Activated CD4-positive, alpha-beta T cell treated with anti-CD3 and anti-CD28 coated beads, Interleukin-2, Interleukin-4, amounts not matched to agents 100 ng/mL and 50 ng/mL, durations not matched to agents 16 hours and 8 hours (primary cell): ENCODE measurements around the gene TOMM6.
"Not testable (repeated sequence)": the region's sequence is repeated elsewhere in the genome, so short reads cannot be mapped to it uniquely, and the experiment has no call there.

ENCODE experiments used
- DNase-seq: peaks from one replicate; pipeline ENCODE4 v3.0.0-alpha.2; 2020; ENCODE audit warnings: low spot score

TOMM6 gene

DNA sequence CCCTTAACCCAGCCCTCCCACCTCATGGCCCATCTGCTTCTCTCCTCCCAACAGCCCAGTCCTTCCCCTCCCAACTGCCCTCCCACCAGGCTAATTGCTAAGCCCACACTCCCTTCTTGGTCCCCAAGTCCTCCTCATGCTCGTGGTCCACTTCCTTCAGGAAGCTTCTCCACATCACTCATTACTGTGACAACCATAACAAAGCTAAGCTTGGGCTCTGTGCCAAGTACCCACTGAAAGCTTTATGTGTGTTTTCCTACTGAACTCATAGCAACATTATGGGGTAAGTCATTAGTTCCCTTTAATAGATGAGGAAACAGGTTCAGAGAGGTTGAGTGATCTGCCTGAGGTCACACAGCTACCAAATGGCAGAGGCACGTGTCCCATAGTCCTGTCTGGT, 24.0 kb upstream of the TOMM6 start:
- DNase-seq, result no peak

DNA sequence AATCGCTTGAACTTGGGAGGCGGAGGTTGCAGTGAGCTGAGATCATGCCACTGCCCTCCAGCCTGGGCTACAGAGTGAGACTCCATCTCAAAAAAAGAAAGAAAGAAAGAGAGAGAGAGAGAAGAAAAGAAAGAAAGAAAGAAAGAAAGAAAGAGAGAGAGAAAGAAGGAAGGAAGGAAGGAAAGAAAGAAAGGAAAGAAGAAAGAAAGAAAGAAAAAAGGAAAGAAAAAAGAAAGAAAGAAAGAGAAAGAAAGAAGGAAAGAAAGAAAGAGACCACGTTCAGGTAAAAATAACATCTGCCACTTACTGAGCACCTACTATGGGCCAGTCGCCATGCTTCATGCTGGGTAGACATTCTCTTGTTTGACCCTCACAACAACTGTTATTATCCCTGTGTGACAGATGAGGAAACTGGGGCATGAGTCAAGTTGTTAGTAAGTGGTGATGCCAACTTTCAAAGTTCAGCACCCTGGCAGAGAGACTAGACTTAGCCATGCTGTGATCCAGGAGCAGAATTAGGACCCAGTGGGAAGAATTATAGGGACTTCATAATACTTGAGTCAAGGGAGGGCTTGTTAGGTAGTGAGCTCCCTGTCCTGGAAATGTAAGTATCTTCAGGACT, 21.3 kb upstream of the TOMM6 start:
- DNase-seq, result not testable (repeated sequence)

DNA sequence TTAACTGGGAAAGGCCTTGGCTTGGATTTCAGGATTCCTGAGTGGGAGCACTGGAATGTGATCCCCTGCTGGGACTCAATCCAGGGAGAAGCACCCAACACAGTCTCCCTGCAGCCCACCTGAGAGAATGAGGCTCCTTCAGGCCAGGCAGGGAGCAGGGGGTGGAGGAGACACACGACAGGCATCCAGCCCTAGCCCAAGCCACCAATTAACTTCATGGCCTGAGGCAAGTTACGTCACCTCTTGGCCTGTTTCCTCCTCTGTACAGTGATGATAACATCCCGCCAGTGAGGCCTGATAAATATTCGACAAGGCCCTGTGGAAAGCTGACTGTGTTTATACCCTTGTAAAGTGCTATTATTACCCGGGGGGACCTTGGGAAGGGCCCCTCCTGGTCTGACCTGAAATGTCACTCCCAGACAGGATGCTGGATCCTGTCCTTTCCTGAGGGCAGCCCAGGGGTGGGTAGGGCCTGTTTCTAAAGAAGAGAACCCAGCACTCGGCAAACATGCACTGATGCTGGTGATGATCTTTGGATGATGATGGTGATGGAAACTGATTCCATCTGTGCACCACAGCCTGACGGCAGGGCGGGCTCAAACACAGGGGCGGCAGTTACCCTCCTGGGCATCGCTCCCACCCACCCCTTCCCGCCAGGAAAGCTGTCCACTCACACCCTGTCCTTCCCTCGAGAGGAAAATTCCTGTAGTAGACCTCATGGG, 20.2 kb upstream of the TOMM6 start:
- no peak for DNase-seq

DNA sequence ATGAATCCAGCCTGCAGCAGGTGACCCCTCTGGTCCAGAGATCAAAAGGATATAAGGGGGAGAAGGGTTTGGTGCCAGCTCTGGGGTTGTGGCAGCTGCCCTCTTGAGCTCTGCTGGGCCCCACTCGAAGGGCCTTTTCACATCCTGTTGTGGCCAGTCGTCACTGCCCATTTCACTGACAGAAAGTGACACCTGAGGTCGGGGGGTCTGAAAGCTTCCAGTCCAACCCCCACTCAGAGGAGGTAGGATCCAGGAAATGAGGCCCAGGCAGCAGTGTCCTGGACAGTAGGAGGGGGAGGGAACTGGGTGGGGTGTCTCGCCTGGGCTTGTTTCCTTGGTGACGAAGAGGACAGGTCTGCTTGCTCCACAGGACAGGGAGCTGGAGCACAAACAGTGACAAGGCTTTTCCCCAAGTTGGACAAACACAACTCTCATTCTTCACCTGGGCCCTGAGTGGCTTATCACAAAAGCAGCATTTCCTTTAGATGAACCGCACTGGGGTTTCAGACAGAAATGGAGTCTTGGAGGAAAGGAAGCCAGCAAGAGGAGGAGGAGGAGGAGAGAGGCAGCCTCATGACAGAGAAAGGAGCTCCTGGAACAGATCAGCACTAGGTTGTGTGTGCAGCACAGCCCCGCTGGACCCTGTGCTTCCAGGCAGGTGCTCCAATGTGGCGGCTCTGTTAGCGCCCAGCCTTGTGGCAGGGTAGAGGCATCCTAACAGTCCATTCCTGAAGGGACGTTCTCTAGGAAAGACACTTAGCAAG, 18.8 kb upstream of the TOMM6 start:
- DNase-seq, result no peak

DNA sequence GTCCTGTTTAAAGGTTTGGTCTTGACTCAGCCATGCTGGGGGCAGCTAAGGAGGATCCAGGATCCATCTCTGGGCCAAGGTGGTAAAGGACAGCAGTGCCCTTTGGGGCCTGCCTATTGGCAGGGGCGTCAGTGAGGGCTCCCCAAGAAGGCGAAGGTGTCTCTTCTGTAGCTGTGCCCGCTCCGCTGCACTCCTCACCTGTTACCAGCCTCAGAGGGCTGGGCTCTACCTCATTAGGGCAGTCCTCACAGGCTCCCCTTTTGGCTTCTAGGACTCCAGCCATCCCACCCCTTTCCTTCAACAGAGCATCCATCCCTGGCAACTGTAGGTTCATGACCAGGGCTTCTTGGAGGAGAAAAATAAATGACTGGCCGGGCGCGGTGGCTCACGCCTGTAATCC, 18.1 kb upstream of the TOMM6 start:
- DNase-seq, result no peak

DNA sequence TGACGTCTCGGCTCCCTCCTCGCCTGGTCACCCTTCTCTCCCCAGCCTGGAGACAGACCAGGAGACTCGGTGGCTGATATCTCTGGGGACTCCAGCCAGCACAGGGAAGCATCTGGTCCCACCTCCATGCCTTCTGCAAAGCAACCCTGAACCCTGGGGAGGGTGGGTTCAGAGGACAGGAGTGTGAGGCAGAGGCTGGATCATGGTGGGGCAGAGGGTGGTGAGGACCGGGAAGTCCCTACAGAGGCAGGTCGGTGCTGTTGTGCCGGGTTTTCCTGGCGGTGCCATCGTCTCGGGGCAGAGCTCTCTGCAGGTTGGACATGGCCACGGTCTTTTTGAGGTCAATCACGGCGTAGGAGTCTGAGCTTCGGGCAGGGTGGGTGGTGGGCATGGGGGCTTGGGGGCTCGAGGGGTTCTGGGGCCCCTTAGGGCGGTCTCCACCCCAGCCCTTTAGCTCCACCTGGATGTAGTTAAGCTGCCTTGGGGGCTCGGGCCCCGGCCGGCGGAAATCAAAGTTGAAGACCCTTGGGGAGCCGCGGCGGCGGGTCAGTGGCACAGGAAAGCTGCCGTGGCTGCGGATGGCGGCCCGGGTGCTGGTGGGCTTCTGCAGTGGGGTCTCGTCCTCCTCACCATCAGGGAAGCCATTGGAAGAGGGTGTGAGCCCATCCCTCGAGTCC, 17.0 kb upstream of the TOMM6 start:
- no peak for DNase-seq

DNA sequence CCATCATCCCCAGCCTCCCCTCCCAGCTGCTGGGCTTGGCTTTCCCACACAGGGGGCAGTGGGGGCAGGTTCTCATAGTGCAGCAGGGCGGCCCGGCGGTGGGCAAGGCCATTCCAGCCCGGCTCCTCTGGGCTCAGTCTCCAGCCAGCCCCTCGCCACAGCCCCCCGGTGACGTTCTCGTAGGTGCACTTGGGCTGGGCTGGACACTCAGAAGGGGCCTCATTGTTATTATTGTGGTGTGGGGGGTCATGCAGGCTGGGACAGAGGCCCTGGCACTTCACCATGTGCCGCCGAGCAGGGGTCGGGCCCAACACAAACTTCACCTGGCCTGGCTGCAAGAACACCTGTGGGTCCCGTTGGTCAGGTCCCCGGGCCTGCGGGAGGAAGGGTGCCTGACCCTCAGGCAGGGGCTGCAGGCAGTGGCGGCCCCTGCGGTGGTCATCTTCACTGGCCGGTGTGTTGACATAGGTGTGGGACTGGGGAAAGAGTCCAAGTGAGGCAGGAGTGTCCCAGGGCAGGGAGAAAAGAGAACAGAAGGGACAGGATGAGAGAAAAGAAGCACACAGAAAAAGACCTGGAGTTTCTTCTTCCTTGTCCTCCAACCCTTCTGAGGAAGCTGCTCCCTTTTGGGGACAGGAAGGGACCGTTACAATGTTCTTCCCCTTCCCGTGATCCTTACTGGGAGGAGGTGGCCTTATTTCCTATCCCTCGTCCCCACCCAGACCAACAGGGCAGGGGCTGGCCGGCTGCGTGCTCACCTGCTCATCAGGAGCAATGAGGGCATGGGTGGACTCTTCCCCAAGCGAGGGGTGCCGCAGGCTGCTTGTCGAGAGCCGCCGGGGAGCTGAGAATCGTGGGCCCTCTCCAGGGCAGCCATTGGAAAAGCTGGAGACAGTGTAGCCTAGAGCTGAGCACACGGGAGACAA, 16.2 kb upstream of the TOMM6 start:
- DNase-seq, result no peak

DNA sequence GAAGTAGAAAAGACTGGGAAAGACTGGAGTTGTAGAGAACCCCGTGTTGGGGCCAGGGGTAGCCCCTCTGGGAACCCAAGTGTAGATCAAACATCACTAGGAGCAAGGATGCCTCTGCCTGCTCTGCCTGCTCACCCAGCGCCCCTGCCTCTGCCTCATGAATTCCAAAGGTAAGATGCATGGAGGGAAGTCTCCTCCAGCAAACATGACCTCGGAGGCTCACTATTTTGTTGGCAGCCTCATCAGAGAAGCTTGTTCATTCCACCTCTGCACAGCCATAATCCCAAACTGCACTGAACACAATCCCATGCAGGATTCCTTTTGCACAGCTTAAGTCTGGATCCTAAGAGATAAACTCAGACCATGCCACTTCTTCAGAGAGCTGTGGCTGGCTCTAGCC, 12.7 kb upstream of the TOMM6 start:
- DNase-seq, result no peak

DNA sequence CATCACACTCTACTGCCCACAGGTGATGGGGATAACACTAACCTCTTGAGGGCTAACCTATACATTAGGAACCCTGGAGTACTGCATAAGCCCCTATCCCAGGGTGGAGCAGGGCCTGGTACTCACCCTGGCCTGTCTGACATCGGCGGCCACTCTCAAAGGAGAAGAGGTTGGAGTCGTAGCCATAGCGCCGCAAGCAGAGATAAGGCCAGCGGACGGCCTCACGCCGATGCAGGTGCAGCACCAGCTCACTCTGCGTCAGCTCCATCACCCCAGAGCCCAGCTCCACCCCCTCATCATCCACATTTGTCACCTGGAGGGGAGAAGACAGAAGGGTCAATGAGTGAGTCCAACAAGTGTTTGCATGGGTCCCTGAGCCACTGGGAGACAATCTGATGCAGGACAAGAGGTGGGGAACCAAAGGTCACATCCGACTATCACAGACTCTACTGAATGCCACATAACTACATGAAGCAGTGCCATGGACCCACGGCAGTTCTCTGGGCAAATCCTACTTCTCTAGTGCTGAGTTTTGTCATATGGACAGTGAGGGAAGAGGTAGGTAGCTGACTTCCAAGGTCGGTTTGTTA, 12.1 kb upstream of the TOMM6 start:
- no peak for DNase-seq

DNA sequence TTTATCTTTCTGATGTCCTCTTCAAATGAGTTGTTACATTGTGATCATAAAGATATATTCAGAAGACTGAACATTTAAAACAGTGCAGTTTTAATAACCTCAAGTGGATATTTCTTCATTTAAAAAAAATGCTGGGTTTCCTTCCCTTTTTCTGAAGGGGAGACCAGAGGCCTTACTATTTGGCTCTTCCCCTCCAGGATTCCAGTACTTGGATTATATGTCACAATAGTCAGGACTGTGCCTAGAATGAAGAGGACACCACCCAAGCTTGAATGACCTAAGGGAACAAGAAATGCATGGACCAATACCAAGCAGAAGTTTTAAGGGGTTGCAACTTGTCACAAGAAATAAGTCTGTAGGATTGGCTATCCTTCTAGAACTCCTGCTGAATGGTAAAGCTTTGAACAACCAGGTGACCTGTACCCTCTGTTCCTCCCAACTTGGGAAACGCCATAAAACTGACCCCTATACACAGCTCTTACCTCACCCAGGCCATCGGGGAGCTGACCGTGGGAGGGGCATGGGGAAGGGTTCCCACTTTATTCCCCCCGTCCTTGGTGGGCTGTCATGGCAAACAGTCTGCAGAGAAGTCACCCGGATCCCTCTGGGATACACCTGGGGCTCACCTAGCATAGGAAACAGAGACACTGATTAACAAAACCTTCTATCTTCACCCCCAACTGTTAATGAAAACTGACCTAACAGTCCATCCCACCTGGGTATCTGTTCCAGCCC, 9.8 kb upstream of the TOMM6 start:
- DNase-seq, result no peak

DNA sequence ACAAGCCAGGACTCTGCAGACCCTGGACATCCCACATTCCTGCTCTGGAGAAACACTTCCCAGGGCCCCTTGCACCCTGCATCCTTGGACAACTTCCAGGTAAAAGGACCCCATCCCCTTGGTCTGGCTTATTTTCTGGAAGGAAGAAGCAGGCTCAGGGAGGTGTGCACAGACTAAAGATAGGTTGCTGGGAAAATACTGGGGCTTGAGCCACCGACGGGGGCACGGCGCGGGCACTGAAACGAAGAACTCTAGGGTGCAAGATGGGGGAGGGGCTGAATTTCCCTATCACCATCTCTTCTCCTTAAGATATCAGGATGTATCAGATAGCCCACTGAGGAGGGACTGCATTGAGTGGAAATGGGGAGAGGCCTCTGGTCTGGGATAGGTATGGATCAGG, 8.6 kb upstream of the TOMM6 start:
- no peak for DNase-seq

DNA sequence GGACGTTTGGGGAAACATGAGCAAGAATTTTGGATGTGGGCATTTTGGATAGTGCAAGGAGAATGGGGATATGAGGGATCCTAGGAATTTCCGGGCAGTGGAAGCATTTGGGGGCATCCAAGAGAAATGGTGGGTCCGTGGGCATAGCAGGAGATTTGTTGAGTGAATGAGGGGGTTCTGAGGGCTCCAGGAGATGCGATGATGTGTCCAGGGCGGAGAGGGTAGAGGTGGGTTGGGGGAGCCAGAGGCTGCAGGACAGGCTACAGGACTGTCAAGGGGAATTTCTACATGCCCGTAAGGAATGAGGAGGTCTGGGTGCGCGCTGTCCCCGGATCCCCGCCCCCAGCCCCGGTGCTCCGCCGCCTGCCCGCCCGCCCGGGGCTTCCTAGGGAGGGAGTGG, 8.2 kb upstream of the TOMM6 start:
- DNase-seq, result no peak

DNA sequence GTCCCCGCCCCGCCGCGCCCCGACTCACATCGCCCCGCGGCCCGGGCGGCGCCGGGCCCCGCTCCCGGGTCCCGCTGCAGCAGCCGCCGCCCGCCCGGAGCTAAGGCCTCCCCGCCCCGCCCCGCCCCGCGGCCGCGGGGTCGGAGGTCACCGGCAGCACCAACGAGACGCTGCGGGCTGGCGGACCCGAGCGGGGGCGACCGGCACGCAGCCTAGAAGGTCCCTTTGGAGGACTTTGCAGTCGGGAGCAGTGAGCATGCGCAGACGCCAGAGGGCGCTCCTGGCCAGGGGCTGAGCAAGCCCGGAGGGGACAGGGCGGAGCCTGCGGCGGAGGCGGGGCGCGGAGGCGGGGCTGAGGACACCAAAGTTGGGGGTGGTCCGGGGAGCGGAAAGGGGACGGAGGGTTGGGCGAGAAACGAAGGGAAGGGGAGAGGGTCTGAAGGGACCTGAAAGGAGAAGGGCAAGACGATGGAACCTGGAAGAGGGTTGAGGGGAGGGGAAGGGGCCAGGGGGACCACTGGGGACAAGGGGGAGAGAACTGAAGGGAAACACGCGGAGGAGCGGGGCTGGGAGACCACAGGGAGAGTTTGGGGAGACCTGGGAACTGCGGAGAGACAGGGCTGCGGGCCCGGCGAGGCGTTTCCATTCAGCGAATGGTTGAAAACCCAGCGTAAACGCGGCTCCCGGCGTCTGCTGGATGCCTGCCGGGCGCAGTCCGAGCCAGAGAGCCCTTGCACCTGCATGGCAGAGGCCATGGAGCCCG, 7.5 kb upstream of the TOMM6 start, which contains the start of gene FRS3:
Gene FRS3, minus strand, starts transcription at position 113 of the 763 bp plus-strand sequence. CDS start 2,913 bp downstream, outside the sequence.
- peak; percentile 99 for DNase-seq

DNA sequence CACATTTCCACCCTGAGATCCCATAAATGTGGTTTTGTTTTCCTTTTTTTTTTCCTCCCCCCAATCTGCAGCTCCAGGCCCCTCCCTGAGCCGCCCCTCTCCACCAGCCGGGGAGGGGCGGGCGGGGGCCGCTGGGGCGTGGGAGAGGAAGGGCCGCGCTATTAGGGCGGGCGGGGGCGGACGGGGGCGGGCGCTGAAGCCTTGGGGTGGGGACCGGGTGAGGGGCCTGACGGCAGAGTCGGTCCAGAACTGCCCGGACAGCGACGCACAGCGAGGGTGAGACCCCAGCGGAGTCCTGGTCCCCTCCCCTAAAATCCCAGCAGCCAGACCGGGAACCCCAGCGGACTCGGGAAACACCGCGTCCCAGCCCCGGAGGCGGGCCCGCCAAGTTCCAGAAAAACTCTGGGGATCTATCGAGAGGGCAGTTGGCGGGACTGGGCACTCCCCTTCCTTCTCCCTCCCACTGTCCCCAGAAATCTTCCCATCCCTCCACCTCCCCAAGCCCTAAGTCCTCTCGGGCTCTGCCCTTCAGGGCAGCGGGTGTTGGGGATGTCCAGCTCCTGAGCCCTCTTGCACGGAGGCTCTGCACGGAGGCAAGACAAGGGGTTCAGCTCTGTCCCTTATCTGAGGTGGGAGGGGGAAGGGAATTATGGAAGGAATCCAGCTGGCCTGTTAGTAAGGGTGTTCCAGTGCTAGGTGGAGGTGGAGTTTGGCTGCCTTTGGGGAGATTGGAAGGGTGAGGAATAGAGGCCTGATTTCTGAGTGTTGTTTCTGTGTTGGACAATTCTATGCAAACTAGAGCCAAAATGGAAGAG, 6.7 kb upstream of the TOMM6 start, which contains the start of gene PRICKLE4:
Gene PRICKLE4, plus strand, starts transcription at position 232 of the 815 bp plus-strand sequence. CDS start 2,692 bp downstream, outside the sequence.
- DNase-seq, result no peak

DNA sequence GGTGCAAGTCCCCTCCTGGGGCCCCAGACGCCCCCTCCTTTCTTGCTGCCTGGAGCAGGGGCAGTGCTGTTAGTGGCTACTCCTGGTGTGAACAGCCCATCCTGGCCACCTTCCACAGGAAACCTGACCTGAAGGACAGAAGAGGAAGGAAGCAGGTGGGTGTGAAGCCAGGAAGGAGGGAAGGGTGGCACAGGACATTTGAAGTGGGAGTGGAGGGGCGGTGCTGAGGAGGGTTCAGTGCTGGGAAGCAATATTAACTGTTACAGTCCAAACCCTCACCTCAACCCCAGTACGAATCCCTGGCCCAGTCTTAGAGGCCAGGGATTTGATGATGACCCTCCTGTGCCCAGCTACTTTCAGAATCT, 6.1 kb upstream of the TOMM6 start:
- no peak for DNase-seq

DNA sequence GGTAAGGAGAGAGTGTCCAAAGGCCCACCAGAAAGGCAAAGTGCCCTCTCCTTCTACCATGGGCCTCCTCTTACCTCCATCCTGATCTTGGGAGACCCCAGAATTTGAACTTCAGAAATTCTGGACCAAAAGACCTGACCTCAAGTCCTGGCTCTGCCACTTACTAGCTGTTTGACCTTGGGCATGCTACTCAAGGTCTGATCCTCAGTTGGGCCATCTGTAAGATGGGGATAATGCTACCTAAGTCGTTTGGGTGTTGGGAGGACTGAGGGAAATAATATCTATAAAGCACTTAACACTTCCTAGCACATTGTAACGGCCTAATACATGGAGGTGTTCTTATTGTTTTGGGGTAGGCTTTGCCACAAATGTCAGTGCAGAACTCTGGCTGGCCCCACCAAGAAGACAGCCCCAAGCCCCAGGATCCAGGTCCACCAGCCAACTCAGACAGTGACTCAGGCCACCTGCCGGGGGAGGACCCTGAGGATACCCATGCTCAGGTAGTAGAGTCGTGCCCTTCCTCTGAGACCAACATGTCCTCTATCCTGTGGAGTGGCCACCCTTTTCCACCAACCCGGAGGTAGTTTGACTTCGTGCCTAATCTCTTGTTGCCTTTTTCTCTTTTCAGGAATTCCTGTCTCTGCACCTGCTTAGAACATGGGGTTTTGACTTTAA, 4.3 kb upstream of the TOMM6 start:
- DNase-seq, result no peak

DNA sequence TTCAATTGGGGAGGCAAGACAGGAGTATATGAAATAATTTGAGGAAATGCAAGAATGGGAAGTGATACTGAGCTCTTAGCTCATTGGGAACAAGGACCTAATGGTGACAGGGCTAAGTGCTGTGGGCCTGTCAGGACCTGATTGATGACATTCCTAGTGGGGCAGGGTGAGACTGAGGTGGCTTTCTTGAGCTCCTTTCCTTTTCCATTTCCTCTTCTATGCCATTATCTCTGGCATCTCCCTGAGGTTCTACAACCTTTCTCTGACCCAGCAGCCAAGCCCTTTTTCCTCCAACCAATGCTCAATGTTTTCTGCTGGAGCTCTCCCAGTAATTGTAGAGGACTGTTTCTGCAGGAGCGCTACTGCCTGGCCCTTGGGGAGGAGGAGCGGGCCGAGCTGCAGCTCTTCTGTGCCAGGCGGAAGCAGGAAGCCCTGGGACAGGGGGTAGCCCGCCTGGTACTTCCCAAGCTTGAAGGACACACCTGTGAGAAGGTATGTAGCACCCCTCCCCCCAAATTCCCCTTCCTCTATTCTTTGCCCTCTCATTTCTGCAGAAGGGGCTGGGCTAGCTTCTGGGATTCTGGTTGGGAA, 2.8 kb upstream of the TOMM6 start:
- DNase-seq, result no peak

DNA sequence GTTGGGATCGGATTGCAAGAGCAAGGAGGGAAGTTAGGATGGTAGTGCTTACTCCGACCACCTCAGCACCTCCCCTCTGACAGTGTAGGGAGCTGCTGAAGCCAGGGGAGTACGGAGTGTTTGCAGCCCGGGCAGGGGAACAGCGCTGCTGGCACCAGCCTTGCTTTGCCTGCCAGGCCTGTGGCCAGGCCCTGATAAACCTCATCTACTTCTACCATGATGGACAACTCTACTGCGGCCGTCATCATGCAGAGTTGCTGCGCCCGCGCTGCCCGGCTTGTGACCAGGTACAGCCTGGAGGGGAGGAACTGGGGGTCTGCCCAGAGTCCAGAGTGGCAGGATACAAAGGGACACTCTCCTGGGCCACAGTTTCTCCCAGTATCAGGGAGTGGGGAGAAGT, 2.2 kb upstream of the TOMM6 start:
- DNase-seq, result no peak
